Keratinocyte (primary cell): ENCODE results near the gene HEPACAM2. TPM values are rescaled to one million over a fixed set of nuclear protein-coding genes. Genes with fewer than 3 reads are reported as not detected.

Experiments
- DNase-seq: peaks from one replicate; pipeline ENCODE4 v3.0.0-alpha.2; 2011; ENCODE audit warnings: low read depth, missing footprints, low spot score
- FAIRE-seq: peaks from 2 replicates; lab custom pipeline; 2011; peaks lifted over from hg19 to GRCh38; lab: Jason Lieb, UNC
- H2AFZ ChIP-seq: 2 replicates; pipeline ENCODE4 v1.6.0; 2012; ENCODE audit warnings: low read length, control low read depth, inconsistent platforms; ENCODE audit not compliant: control insufficient read depth
- H3K27ac ChIP-seq: 2 replicates; pipeline ENCODE4 v1.5.1; 2011; ENCODE audit warnings: low read length; ENCODE audit not compliant: control insufficient read depth, insufficient read depth
- H3K27me3 ChIP-seq: 3 replicates; pipeline ENCODE4 v1.6.0; 2011; ENCODE audit warnings: low read length; ENCODE audit not compliant: control insufficient read depth, insufficient read depth; ENCODE audit errors: extremely low read depth
- H3K36me3 ChIP-seq, 2 experiments: 2 replicates in 1 of 2; 3 replicates in 1 of 2; pipeline ENCODE4 v1.5.1; 2011; ENCODE audit warnings: low read length in 2 of 2, mild to moderate bottlenecking in 1 of 2; ENCODE audit not compliant: control insufficient read depth in 2 of 2, insufficient read depth in 2 of 2; ENCODE audit errors: extremely low read depth in 1 of 2
- H3K4me1 ChIP-seq: 3 replicates; pipeline ENCODE4 v1.5.1; 2011; ENCODE audit warnings: low read length; ENCODE audit not compliant: control insufficient read depth, insufficient read depth; ENCODE audit errors: extremely low read depth
- H3K4me2 ChIP-seq: 3 replicates; pipeline ENCODE4 v1.6.0; 2011; ENCODE audit warnings: low read depth, low read length; ENCODE audit not compliant: control insufficient read depth, insufficient read depth; ENCODE audit errors: extremely low read depth
- H3K4me3 ChIP-seq, 3 experiments: fragments of 200-600 bp in 1 of 3; sonication (generic) in 1 of 3; 2 replicates in 2 of 3; 3 replicates in 1 of 3; pipeline ENCODE4 v1.5.1; 2011 to 2016; ENCODE audit warnings: low read length in 3 of 3, mild to moderate bottlenecking in 3 of 3, control low read depth in 2 of 3, inconsistent platforms in 1 of 3, low read depth in 1 of 3, mixed read lengths in 1 of 3, mixed run types in 1 of 3, moderate library complexity in 1 of 3; ENCODE audit not compliant: control insufficient read depth in 2 of 3, insufficient read depth in 2 of 3; ENCODE audit errors: extremely low read depth in 1 of 3
- H3K79me2 ChIP-seq: 2 replicates; pipeline ENCODE4 v1.6.0; 2012; ENCODE audit warnings: low read length; ENCODE audit not compliant: control insufficient read depth, insufficient read depth
- H3K9ac ChIP-seq: 3 replicates; pipeline ENCODE4 v1.6.0; 2011; ENCODE audit warnings: low read length; ENCODE audit not compliant: control insufficient read depth, insufficient read depth; ENCODE audit errors: extremely low read depth
- H3K9me1 ChIP-seq: 3 replicates; pipeline ENCODE4 v1.6.0; 2011; ENCODE audit warnings: low read length; ENCODE audit not compliant: control insufficient read depth, insufficient read depth; ENCODE audit errors: extremely low read depth
- H3K9me3 ChIP-seq: 2 replicates; pipeline ENCODE4 v1.5.1; 2012; ENCODE audit warnings: low read depth, low read length; ENCODE audit not compliant: control insufficient read depth
- H4K20me1 ChIP-seq: 3 replicates; pipeline ENCODE4 v1.6.0; 2011; ENCODE audit warnings: low read length; ENCODE audit not compliant: control insufficient read depth, insufficient read depth; ENCODE audit errors: extremely low read depth
- EZH2 ChIP-seq: IDR thresholded peaks from one replicate; pipeline ENCODE4 v1.6.1; 2012; ENCODE audit warnings: inconsistent platforms, mild to moderate bottlenecking, low read length, moderate library complexity
- dilution Hi-C: fragments of 300-500 bp; cut with MboI; formaldehyde crosslinking; loops from one replicate; pipeline ENCODE4 v1.7.0; 2020; ENCODE audit warnings: low sequenced_read_pairs; ENCODE audit not compliant: extremely low pct_ligation_motif_present
- polyA plus RNA-seq, 5 experiments: library from polyadenylated mRNA; depleted of rRNA in 3 of 5; stranded (reverse) in 3 of 5; stranded (forward) in 1 of 5; unstranded in 1 of 5; fragments of >200 nt; gene quantifications; 1 replicate in 1 of 5; 2 replicates in 3 of 5; 3 replicates in 1 of 5; pipeline versions ENCODE4 v1.2.1 to v1.2.3, GENCODE V29; 2011 to 2012; ENCODE audit warnings: missing spikeins in 2 of 5, low read depth in 1 of 5, low replicate concordance in 1 of 5
- TF ChIP-seq, protein P1 (sequence below), 3 experiments: IDR thresholded peaks in 1 of 3; conservative IDR thresholded peaks in 1 of 3; optimal IDR thresholded peaks in 1 of 3; 2 replicates in 2 of 3; 3 replicates in 1 of 3; pipeline versions ENCODE3 to v1.5.1; 2011; ENCODE audit warnings: low read length in 3 of 3, mild to moderate bottlenecking in 3 of 3, moderate library complexity in 2 of 3, control low read depth in 1 of 3, inconsistent platforms in 1 of 3; ENCODE audit not compliant: insufficient read depth in 2 of 3; ENCODE audit errors: extremely low read depth in 1 of 3

Gene HEPACAM2
- polyA plus RNA-seq, 1 donor (not counting 4 experiments of a cell fraction or from before 2014, with no cell fraction given) = not detected

DNA sequence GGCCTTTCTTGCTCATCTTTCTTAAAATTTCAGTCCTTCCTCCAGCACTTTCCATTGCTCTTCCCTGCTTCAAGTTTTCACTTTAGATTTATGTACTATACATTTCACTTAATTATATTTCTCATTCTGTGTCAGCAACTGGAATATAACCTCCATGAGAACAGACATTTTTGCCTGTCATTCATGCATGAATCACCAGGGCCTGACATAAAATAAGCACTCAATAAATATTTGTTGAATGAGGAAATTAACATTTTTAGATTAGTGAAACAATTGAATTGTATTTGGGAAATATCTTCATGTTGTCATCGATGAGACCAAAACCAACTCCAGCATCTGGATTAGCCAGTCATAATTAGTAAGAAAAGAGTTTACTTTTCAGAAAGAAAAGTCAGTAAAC, 84.1 kb downstream of the HEPACAM2 start:
- H3K9ac ChIP-seq = no peak overlapping the region
- no peaks in the 10 kb centered on the region for H3K79me2 ChIP-seq
- H2AFZ ChIP-seq = no peak overlapping the region
- FAIRE-seq (no peak), DNase-seq (no peak)
- H4K20me1 ChIP-seq = no peaks in the 10 kb centered on the region
- no peak overlapping the region for H3K4me3 ChIP-seq
- peaks cover under 1% of the 10 kb centered on the region for H3K4me1 ChIP-seq
- H3K27me3 ChIP-seq = no peaks in the 10 kb centered on the region
- no peak overlapping the region for H3K27ac ChIP-seq
- peaks cover 0 to 2% of the 10 kb centered on the region in 2 experiments for H3K36me3 ChIP-seq
- H3K4me2 ChIP-seq = no peak overlapping the region
- H3K9me1 ChIP-seq = no peaks in the 10 kb centered on the region
- no peaks in the 10 kb centered on the region for H3K9me3 ChIP-seq
- dilution Hi-C loops = no loop called here
- TF ChIP-seq, protein P1, sequence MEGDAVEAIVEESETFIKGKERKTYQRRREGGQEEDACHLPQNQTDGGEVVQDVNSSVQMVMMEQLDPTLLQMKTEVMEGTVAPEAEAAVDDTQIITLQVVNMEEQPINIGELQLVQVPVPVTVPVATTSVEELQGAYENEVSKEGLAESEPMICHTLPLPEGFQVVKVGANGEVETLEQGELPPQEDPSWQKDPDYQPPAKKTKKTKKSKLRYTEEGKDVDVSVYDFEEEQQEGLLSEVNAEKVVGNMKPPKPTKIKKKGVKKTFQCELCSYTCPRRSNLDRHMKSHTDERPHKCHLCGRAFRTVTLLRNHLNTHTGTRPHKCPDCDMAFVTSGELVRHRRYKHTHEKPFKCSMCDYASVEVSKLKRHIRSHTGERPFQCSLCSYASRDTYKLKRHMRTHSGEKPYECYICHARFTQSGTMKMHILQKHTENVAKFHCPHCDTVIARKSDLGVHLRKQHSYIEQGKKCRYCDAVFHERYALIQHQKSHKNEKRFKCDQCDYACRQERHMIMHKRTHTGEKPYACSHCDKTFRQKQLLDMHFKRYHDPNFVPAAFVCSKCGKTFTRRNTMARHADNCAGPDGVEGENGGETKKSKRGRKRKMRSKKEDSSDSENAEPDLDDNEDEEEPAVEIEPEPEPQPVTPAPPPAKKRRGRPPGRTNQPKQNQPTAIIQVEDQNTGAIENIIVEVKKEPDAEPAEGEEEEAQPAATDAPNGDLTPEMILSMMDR (optimal IDR thresholded peaks at IDR 0.05 in 1 of 3, IDR thresholded peaks at IDR 0.05 in 1 of 3, conservative IDR thresholded peaks at IDR 0.05 in 1 of 3; ENCODE audit: extremely low read depth in 1 of 3, insufficient read depth in 2 of 3, low read length in 3 of 3) = no peak
- TF ChIP-seq EZH2 = no peak

DNA sequence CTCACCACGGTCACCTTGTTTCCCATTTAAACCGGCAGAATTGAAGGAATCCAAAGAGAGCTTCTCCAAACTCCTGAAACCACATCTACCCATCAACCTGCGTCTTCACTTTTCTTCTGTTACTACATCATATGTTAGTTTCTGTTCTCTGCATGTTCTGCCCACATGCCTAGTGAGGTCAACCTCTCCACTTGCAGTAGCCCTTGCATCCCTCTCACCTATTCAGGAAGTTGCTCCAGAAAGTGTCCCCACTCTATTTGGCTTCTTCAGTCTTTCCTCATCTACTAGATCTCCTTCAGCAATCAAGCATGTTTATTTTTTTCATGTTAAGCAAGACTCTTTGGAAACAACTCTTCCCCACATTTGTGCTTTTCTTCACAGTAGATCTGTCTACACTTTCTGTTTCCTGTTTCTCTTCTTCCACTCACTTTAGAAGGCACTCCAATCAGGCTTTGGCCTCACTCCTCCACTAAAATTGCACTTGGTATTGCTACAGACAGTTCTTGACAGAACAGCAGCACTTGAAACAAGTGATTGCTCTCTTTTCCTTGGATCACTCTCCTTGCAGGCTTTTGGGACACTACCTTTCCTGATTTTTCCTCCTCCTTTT, 85.6 kb downstream of the HEPACAM2 start:
- no peak overlapping the region for H3K4me3 ChIP-seq
- no peaks in the 10 kb centered on the region for H3K27me3 ChIP-seq
- DNase-seq = no peak
- no peak for TF ChIP-seq EZH2
- TF ChIP-seq, protein P1 (optimal IDR thresholded peaks at IDR 0.05 in 1 of 3, IDR thresholded peaks at IDR 0.05 in 1 of 3, conservative IDR thresholded peaks at IDR 0.05 in 1 of 3; ENCODE audit: extremely low read depth in 1 of 3, insufficient read depth in 2 of 3, low read length in 3 of 3) = no peak
- dilution Hi-C loops = no loop called here
- FAIRE-seq = no peak
- H3K9me1 ChIP-seq = no peaks in the 10 kb centered on the region
- no peaks in the 10 kb centered on the region for H3K79me2 ChIP-seq
- H3K9ac ChIP-seq = no peak overlapping the region
- no peak overlapping the region for H2AFZ ChIP-seq
- no peaks in the 10 kb centered on the region for H3K4me1 ChIP-seq
- no peaks in the 10 kb centered on the region for H3K9me3 ChIP-seq
- no peak overlapping the region for H3K4me2 ChIP-seq
- H3K36me3 ChIP-seq = peaks cover 0 to 2% of the 10 kb centered on the region in 2 experiments
- H4K20me1 ChIP-seq = no peaks in the 10 kb centered on the region
- no peak overlapping the region for H3K27ac ChIP-seq
